ENCODE results near the gene MED20.

Gene MED20

GRCh38 chr6:41939848-41940758 lies 19.2 kb upstream of the MED20 start:
- Histone ChIP-seq H3K4me3 (ENCODE audit: extremely low read depth, insufficient read depth, low read length, poor library complexity, severe bottlenecking) (peak overlapping the region; percentile 76), H3K36me3 (ENCODE audit: control insufficient read depth, insufficient read depth, low read length) (peaks cover 31% of the 10 kb centered on the region), H3K27ac (ENCODE audit: low read depth, low read length, severe bottlenecking) (peak overlapping the region; percentile 29), H3K4me1 (ENCODE audit: control insufficient read depth, insufficient read depth, low read length, poor library complexity, severe bottlenecking) (peaks cover 31% of the 10 kb centered on the region), H3K9me3 (ENCODE audit: control insufficient read depth, low read length) (no peaks in the 10 kb centered on the region)
- WGBS, 2 experiments (ENCODE audit: insufficient coverage in 2 of 2) = 7 to 11% methylated on average over 12 to 19 of the region's 27 CpGs

GRCh38 chr6:41939176-41939847 lies 18.4 kb upstream of the MED20 start:
- Histone ChIP-seq H3K9me3 (ENCODE audit: control insufficient read depth, low read length) (no peaks in the 10 kb centered on the region), H3K36me3 (ENCODE audit: control insufficient read depth, insufficient read depth, low read length) (peaks cover 39% of the 10 kb centered on the region), H3K27ac (ENCODE audit: low read depth, low read length, severe bottlenecking) (peak overlapping the region; percentile 2), H3K4me3 (ENCODE audit: extremely low read depth, insufficient read depth, low read length, poor library complexity, severe bottlenecking) (peak overlapping the region; percentile 76), H3K4me1 (ENCODE audit: control insufficient read depth, insufficient read depth, low read length, poor library complexity, severe bottlenecking) (peaks cover 33% of the 10 kb centered on the region)
- 14 to 18% methylated on average over 4 to 10 of the region's 11 CpGs for WGBS, 2 experiments (ENCODE audit: insufficient coverage in 2 of 2)

GRCh38 chr6:41938590-41939175 lies 17.7 kb upstream of the MED20 start:
- no peak overlapping the region for H3K27ac ChIP-seq (ENCODE audit: low read depth, low read length, severe bottlenecking)
- peaks cover 45% of the 10 kb centered on the region for H3K36me3 ChIP-seq (ENCODE audit: control insufficient read depth, insufficient read depth, low read length)
- H3K9me3 ChIP-seq (ENCODE audit: control insufficient read depth, low read length) = no peaks in the 10 kb centered on the region
- peaks cover 33% of the 10 kb centered on the region for H3K4me1 ChIP-seq (ENCODE audit: control insufficient read depth, insufficient read depth, low read length, poor library complexity, severe bottlenecking)
- no peak overlapping the region for H3K4me3 ChIP-seq (ENCODE audit: extremely low read depth, insufficient read depth, low read length, poor library complexity, severe bottlenecking)
- 82 to 88% methylated on average over 4 to 5 of the region's 5 CpGs for WGBS, 2 experiments (ENCODE audit: insufficient coverage in 2 of 2)

GRCh38 chr6:41937861-41938574 lies 17.1 kb upstream of the MED20 start:
- Histone ChIP-seq H3K4me1 (ENCODE audit: control insufficient read depth, insufficient read depth, low read length, poor library complexity, severe bottlenecking) (peaks cover 33% of the 10 kb centered on the region), H3K9me3 (ENCODE audit: control insufficient read depth, low read length) (no peaks in the 10 kb centered on the region), H3K27ac (ENCODE audit: low read depth, low read length, severe bottlenecking) (no peak overlapping the region), H3K36me3 (ENCODE audit: control insufficient read depth, insufficient read depth, low read length) (peaks cover 52% of the 10 kb centered on the region), H3K4me3 (ENCODE audit: extremely low read depth, insufficient read depth, low read length, poor library complexity, severe bottlenecking) (no peak overlapping the region)
- 84 to 100% methylated on average over 3 of the region's 4 CpGs for WGBS, 2 experiments (ENCODE audit: insufficient coverage in 2 of 2)

GRCh38 chr6:41937472-41937860 lies 16.5 kb upstream of the MED20 start:
- Histone ChIP-seq H3K4me1 (ENCODE audit: control insufficient read depth, insufficient read depth, low read length, poor library complexity, severe bottlenecking) (peaks cover 32% of the 10 kb centered on the region), H3K9me3 (ENCODE audit: control insufficient read depth, low read length) (no peaks in the 10 kb centered on the region), H3K27ac (ENCODE audit: low read depth, low read length, severe bottlenecking) (no peak overlapping the region), H3K4me3 (ENCODE audit: extremely low read depth, insufficient read depth, low read length, poor library complexity, severe bottlenecking) (no peak overlapping the region), H3K36me3 (ENCODE audit: control insufficient read depth, insufficient read depth, low read length) (peaks cover 57% of the 10 kb centered on the region)
- WGBS, 2 experiments (ENCODE audit: insufficient coverage in 2 of 2) = 43 to 71% methylated on average over 1 to 2 of the region's 2 CpGs

- H3K36me3 ChIP-seq (ENCODE audit: control insufficient read depth, insufficient read depth, low read length) = peaks cover 70% of the 10 kb centered on the region
- H3K9me3 ChIP-seq (ENCODE audit: control insufficient read depth, low read length) = no peaks in the 10 kb centered on the region
- H3K27ac ChIP-seq (ENCODE audit: low read depth, low read length, severe bottlenecking) = peak overlapping the region; percentile 10
- 66 to 72% methylated on average over 6 to 8 of the region's 10 CpGs for WGBS, 2 experiments (ENCODE audit: insufficient coverage in 2 of 2)
- peaks cover 28% of the 10 kb centered on the region for H3K4me1 ChIP-seq (ENCODE audit: control insufficient read depth, insufficient read depth, low read length, poor library complexity, severe bottlenecking)
- H3K4me3 ChIP-seq (ENCODE audit: extremely low read depth, insufficient read depth, low read length, poor library complexity, severe bottlenecking) = no peak overlapping the region
These were observed 15.3 kb upstream of the MED20 start for GRCh38 chr6:41936073-41936837.

GRCh38 chr6:41935685-41936072 lies 14.7 kb upstream of the MED20 start:
- Histone ChIP-seq H3K27ac (ENCODE audit: low read depth, low read length, severe bottlenecking) (peak overlapping the region; percentile 10), H3K36me3 (ENCODE audit: control insufficient read depth, insufficient read depth, low read length) (peaks cover 75% of the 10 kb centered on the region), H3K4me3 (ENCODE audit: extremely low read depth, insufficient read depth, low read length, poor library complexity, severe bottlenecking) (no peak overlapping the region), H3K9me3 (ENCODE audit: control insufficient read depth, low read length) (no peaks in the 10 kb centered on the region), H3K4me1 (ENCODE audit: control insufficient read depth, insufficient read depth, low read length, poor library complexity, severe bottlenecking) (peaks cover 28% of the 10 kb centered on the region)
- WGBS, 2 experiments (ENCODE audit: insufficient coverage in 2 of 2) = 86 to 89% methylated on average over 6 to 7 of the region's 8 CpGs

GRCh38 chr6:41935193-41935574 lies 14.2 kb upstream of the MED20 start:
- peaks cover 26% of the 10 kb centered on the region for H3K4me1 ChIP-seq (ENCODE audit: control insufficient read depth, insufficient read depth, low read length, poor library complexity, severe bottlenecking)
- WGBS, 2 experiments (ENCODE audit: insufficient coverage in 2 of 2) = 67% methylated on average over 1 of the region's 1 CpG; no CpG with 5 or more reads in 1 of the 2 experiments
- H3K4me3 ChIP-seq (ENCODE audit: extremely low read depth, insufficient read depth, low read length, poor library complexity, severe bottlenecking) = no peak overlapping the region
- H3K36me3 ChIP-seq (ENCODE audit: control insufficient read depth, insufficient read depth, low read length) = peaks cover 80% of the 10 kb centered on the region
- no peaks in the 10 kb centered on the region for H3K9me3 ChIP-seq (ENCODE audit: control insufficient read depth, low read length)
- H3K27ac ChIP-seq (ENCODE audit: low read depth, low read length, severe bottlenecking) = no peak overlapping the region

- Histone ChIP-seq H3K36me3 (ENCODE audit: control insufficient read depth, insufficient read depth, low read length) (peaks cover 87% of the 10 kb centered on the region), H3K9me3 (ENCODE audit: control insufficient read depth, low read length) (no peaks in the 10 kb centered on the region), H3K27ac (ENCODE audit: low read depth, low read length, severe bottlenecking) (peak overlapping the region; percentile 57), H3K4me1 (ENCODE audit: control insufficient read depth, insufficient read depth, low read length, poor library complexity, severe bottlenecking) (peaks cover 19% of the 10 kb centered on the region), H3K4me3 (ENCODE audit: extremely low read depth, insufficient read depth, low read length, poor library complexity, severe bottlenecking) (no peak overlapping the region)
- WGBS, 2 experiments (ENCODE audit: insufficient coverage in 2 of 2) = 87 to 88% methylated on average over 3 of the region's 7 CpGs
These were observed 13.6 kb upstream of the MED20 start for GRCh38 chr6:41934278-41935192.
